Bronchial epithelial cell (primary cell): ENCODE results near the gene MYO3B. TPM values are rescaled to one million over a fixed set of nuclear protein-coding genes. Genes with fewer than 3 reads are reported as not detected.

Experiments used
- DNase-seq: peaks from one replicate; pipeline ENCODE4 v3.0.0-alpha.2; 2010; ENCODE audit warnings: low read depth
- FAIRE-seq: peaks from 2 replicates; lab custom pipeline; 2011; peaks lifted over from hg19 to GRCh38; lab: Jason Lieb, UNC
- H3K27me3 ChIP-seq: 2 replicates; pipeline ENCODE4 v1.5.1; 2011; ENCODE audit warnings: low read length; ENCODE audit not compliant: control insufficient read depth, insufficient read depth
- H3K36me3 ChIP-seq: 2 replicates; pipeline ENCODE4 v1.5.1; 2011; ENCODE audit warnings: low read length; ENCODE audit not compliant: control insufficient read depth, insufficient read depth
- H3K4me3 ChIP-seq: 2 replicates; pipeline ENCODE4 v1.5.1; 2011; ENCODE audit warnings: mild to moderate bottlenecking, low read depth, low read length, control low read depth
- total RNA-seq: library from RNA; depleted of rRNA; stranded (reverse); fragments of >200 nt; gene quantifications from 2 replicates; pipeline ENCODE4 v1.2.1, GENCODE V29; 2014
- TF ChIP-seq, protein P1 (sequence below): IDR thresholded peaks from 2 replicates; pipeline ENCODE4 v1.5.1; 2011; ENCODE audit warnings: mild to moderate bottlenecking, moderate library complexity, low read length, control low read depth, inconsistent platforms; ENCODE audit not compliant: insufficient read depth, severe bottlenecking

Gene MYO3B
- total RNA-seq, 1 donor from 2014 or later: under 0.01 TPM

DNA sequence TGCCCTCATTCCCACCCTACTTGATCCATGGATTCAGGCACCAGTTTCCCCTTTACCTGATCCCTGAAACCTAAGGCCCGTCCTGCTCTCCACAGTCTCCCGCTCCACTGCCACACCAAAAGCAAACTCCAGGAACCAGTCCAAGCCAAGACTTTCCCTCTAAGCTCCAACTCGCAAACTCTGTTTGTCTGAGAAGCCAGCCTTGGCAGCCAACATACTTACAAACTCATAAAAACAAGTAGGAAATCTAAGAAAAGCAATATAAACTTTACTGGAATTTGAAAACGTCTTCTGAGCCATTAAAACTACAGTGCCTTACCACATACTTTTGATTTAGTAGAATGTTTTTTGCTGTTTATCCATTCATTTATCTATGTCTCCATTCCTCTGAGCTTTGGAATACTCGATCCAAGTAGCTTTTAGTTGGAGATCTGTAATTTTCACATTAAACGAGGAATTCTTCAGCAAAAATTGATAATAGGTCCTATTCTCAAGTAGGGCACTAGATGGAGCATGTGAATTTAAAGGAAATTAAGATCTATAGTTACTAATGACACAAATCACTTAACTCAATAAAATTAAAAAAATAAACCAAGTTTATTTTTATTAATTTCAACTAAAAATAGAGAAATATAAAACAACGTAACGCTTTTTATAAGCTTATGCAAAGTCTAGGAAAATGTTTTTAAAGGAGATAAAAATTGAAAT is 199.7 kb downstream of the MYO3B start:
- DNase-seq (no peak), FAIRE-seq (no peak)

DNA sequence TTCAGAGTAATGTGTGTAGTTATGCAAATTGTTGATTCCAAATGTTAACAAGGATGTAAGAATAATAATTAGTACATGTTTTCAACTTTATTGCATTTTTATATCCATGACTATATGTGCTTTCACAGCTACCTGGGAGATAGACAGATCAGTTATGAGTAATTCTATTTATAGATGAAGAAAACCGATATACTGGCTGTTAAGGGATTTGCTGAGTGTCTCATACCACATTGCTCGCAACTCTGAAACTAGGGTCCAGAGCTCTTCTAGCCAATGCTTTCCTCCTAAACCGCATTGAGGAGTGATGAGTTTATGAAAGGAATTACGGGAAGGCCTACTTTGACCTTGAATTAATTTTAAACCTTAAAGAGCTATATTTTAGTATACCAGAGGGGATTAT is 202.3 kb downstream of the MYO3B start:
- TF ChIP-seq, protein P1, sequence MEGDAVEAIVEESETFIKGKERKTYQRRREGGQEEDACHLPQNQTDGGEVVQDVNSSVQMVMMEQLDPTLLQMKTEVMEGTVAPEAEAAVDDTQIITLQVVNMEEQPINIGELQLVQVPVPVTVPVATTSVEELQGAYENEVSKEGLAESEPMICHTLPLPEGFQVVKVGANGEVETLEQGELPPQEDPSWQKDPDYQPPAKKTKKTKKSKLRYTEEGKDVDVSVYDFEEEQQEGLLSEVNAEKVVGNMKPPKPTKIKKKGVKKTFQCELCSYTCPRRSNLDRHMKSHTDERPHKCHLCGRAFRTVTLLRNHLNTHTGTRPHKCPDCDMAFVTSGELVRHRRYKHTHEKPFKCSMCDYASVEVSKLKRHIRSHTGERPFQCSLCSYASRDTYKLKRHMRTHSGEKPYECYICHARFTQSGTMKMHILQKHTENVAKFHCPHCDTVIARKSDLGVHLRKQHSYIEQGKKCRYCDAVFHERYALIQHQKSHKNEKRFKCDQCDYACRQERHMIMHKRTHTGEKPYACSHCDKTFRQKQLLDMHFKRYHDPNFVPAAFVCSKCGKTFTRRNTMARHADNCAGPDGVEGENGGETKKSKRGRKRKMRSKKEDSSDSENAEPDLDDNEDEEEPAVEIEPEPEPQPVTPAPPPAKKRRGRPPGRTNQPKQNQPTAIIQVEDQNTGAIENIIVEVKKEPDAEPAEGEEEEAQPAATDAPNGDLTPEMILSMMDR: no peak
- no peak for DNase-seq
- H3K36me3 ChIP-seq: no peaks in the 10 kb centered on the region

More for the DNA sequence above, 199.7 kb downstream of the MYO3B start:
- Histone ChIP-seq H3K36me3 (no peaks in the 10 kb centered on the region), H3K27me3 (no peaks in the 10 kb centered on the region), H3K4me3 (no peak overlapping the region)
- TF ChIP-seq, protein P1: no peak

DNA sequence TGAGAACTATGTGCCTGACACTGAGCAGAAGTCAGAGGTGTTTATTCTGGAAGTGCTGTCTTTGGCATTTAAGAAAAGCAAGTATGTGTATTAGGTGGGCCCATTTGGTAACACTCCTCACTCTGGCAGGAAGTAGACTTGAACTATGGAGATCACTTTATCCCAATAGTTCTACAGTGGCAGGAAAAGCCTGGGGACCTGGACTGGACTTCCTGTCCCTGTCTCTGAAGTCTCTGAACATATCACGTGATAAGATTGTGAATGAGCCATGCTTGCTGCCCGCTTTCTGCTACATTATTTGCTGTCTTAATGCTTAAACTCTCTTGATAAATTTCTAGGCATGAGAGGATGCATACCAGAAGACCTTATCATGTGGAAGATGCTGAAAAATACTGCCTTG is 203.7 kb downstream of the MYO3B start:
- FAIRE-seq (peak; percentile 32), DNase-seq (no peak)
- Histone ChIP-seq H3K36me3 (no peaks in the 10 kb centered on the region), H3K4me3 (no peak overlapping the region), H3K27me3 (no peaks in the 10 kb centered on the region)
- TF ChIP-seq, protein P1: no peak

More for the DNA sequence above, 202.3 kb downstream of the MYO3B start:
- Histone ChIP-seq H3K4me3 (no peak overlapping the region), H3K27me3 (no peaks in the 10 kb centered on the region)
- FAIRE-seq: no peak

DNA sequence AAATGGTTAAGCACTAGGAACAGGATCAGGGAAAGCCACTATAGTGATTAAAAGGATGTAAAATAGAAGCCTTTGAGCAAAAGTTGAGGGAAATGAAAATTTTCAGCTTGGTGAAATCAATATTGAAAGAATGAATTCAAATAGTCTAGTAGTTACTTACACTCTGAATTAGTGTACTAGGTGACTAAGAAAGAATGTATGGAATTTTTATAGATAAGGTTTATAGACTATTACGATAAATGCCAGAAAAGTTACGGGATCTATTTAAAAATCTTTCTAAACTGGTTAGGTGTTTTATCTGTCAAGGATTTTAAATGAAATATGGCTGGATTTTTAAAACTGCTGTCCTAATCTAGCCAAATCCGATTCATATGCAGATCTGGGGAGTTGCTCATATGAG is 208.6 kb downstream of the MYO3B start:
- no peak for FAIRE-seq
- Histone ChIP-seq H3K27me3 (peaks cover 2% of the 10 kb centered on the region), H3K4me3 (no peak overlapping the region), H3K36me3 (no peaks in the 10 kb centered on the region)
- TF ChIP-seq, protein P1: no peak
- DNase-seq: no peak

DNA sequence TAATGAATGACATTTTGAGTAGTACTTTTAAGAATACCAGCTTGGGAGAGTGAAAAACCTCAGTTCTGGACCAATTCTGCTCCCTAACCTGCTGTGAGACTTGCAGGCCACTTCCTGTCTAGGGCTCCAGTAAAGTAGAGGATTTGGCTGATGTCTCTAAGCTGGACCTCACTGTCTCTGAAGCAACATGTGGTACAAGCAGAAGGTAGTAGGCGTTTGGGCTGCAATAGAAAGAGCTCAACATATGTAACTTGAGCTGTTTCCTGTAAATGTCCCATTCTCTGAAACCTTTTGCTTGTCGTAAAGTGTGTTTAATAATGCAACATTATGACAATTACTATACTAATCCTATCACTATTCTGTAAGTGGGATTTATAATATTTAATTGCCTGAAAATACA is 213.1 kb downstream of the MYO3B start:
- TF ChIP-seq, protein P1: no peak
- H3K27me3 ChIP-seq: peaks cover 2% of the 10 kb centered on the region
- H3K36me3 ChIP-seq: no peaks in the 10 kb centered on the region
- FAIRE-seq (no peak), DNase-seq (no peak)
- H3K4me3 ChIP-seq: no peak overlapping the region

DNA sequence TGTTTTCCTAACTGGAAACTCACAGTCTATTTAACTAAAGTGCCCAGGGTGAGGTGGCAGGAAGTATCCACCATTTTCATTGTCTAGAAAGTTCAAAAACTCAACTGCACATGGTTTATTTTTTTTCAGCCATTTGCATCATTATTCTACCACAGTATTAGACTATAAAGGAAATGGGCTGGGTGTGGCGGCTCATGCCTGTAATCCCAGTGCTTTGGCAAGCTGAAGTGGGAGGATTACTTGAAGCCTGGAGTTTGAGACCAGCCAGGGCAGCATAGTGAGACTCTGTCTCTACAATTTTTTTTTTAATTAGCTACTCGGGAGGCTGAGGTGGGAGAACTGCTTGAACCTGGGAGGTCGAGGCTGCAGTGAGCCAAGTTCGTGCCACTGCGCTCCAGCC is 213.8 kb downstream of the MYO3B start:
- H3K36me3 ChIP-seq: no peaks in the 10 kb centered on the region

More for the DNA sequence above, 213.8 kb downstream of the MYO3B start:
- Histone ChIP-seq H3K4me3 (no peak overlapping the region), H3K27me3 (peaks cover 2% of the 10 kb centered on the region)
- no peak for DNase-seq
- TF ChIP-seq, protein P1: no peak
- FAIRE-seq: no peak
